Skeletal muscle satellite cell (primary cell): ENCODE measurements around the gene ZNF195. TPM values are rescaled to one million over a fixed set of nuclear protein-coding genes. Genes with fewer than 3 reads are reported as not detected.

Experiments used
- small RNA-seq: library from RNA; depleted of rRNA; stranded (forward); fragments of <200 nt; gene quantifications from one replicate; pipeline ENCODE3, GENCODE V24; 2012

ZNF195 gene

Small RNA genes lying within 50 kb of the gene (small RNA-seq; reads per million reads assigned to genes)
- not detected for gene AC123788.2
